CD14-positive monocyte (primary cell): ENCODE results near the gene PAXIP1. TPM values are rescaled to one million over a fixed set of nuclear protein-coding genes. Genes with fewer than 3 reads are reported as not detected.

Experiments used
- DNase-seq, 3 donors: peaks; one replicate each; pipeline ENCODE4 v3.0.0-alpha.2; 2011 to 2022
- H2AFZ ChIP-seq: 2 replicates; pipeline ENCODE4 v1.6.0; 2012; ENCODE audit warnings: mild to moderate bottlenecking, low read depth, low read length, inconsistent platforms; ENCODE audit not compliant: insufficient read depth, poor library complexity, severe bottlenecking
- H3K27ac ChIP-seq, 2 donors: 1 replicate in 1 of 2; 2 replicates in 1 of 2; pipeline ENCODE4 v1.5.1; 2012 to 2013; ENCODE audit warnings: low read length in 2 of 2, control low read depth in 1 of 2, inconsistent platforms in 1 of 2, low read depth in 1 of 2, mild to moderate bottlenecking in 1 of 2
- H3K27me3 ChIP-seq, 2 donors: one replicate each; pipeline versions ENCODE4 v1.6.0 to v1.6.1; 2011 to 2013; ENCODE audit warnings: low read length in 2 of 2; ENCODE audit not compliant: control insufficient read depth in 2 of 2, insufficient read depth in 2 of 2
- H3K36me3 ChIP-seq, 2 donors: replicated peaks in 1 of 2; 1 replicate in 1 of 2; 2 replicates in 1 of 2; pipeline versions ENCODE4 v1.5.1 to v1.6.1; 2012 to 2013; ENCODE audit warnings: low read length in 2 of 2, control low read depth in 1 of 2, inconsistent platforms in 1 of 2, mild to moderate bottlenecking in 1 of 2; ENCODE audit not compliant: insufficient read depth in 2 of 2, control insufficient read depth in 1 of 2
- H3K4me1 ChIP-seq, 2 donors: 1 replicate in 1 of 2; 2 replicates in 1 of 2; pipeline versions ENCODE4 v1.5.1 to v1.6.1; 2012 to 2013; ENCODE audit warnings: low read length in 2 of 2, control low read depth in 1 of 2, inconsistent platforms in 1 of 2, mild to moderate bottlenecking in 1 of 2, moderate library complexity in 1 of 2; ENCODE audit not compliant: insufficient read depth in 2 of 2, control insufficient read depth in 1 of 2
- H3K4me2 ChIP-seq: replicated peaks from 2 replicates; pipeline ENCODE3; 2012; ENCODE audit warnings: low read length, moderate library complexity, mild to moderate bottlenecking; ENCODE audit not compliant: poor library complexity, severe bottlenecking; ENCODE audit errors: extremely low read depth
- H3K4me3 ChIP-seq, 3 experiments: fragments of 200-600 bp in 1 of 3; sonication (generic) in 1 of 3; replicated peaks in 1 of 3; 1 replicate in 2 of 3; 2 replicates in 1 of 3; pipeline ENCODE4 v1.5.1; 2011 to 2013; ENCODE audit warnings: low read length in 3 of 3, mild to moderate bottlenecking in 3 of 3, control low read depth in 2 of 3, low read depth in 2 of 3, inconsistent platforms in 1 of 3, moderate library complexity in 1 of 3
- H3K79me2 ChIP-seq: 2 replicates; pipeline ENCODE4 v1.6.0; 2012; ENCODE audit warnings: mild to moderate bottlenecking, control low read depth, inconsistent platforms, low read length, moderate library complexity; ENCODE audit not compliant: insufficient read depth
- H3K9ac ChIP-seq: 2 replicates; pipeline ENCODE4 v1.6.0; 2017; ENCODE audit warnings: low read length, mild to moderate bottlenecking; ENCODE audit not compliant: insufficient read depth, poor library complexity, severe bottlenecking
- H3K9me3 ChIP-seq, 2 donors: replicated peaks in 1 of 2; 1 replicate in 1 of 2; 2 replicates in 1 of 2; pipeline versions ENCODE4 v1.5.1 to v1.6.1; 2012 to 2013; ENCODE audit warnings: low read length in 2 of 2, control low read depth in 1 of 2; ENCODE audit not compliant: control insufficient read depth in 1 of 2, insufficient read depth in 1 of 2
- H4K20me1 ChIP-seq: 2 replicates; pipeline ENCODE4 v1.6.0; 2012; ENCODE audit warnings: mild to moderate bottlenecking, low read length, control low read depth, moderate library complexity; ENCODE audit not compliant: insufficient read depth
- H3K27ac Mint-ChIP-seq, 7 donors: one replicate each; pipeline ENCODE4 v1.8.0; 2020; ENCODE audit warnings: mild to moderate bottlenecking in 7 of 7, mixed read lengths in 7 of 7, moderate library complexity in 6 of 7, inconsistent platforms in 2 of 7
- H3K27me3 Mint-ChIP-seq, 3 donors: one replicate each; pipeline ENCODE4 v1.8.0; 2021 to 2022; ENCODE audit warnings: low read depth in 3 of 3, mild to moderate bottlenecking in 3 of 3, mixed read lengths in 3 of 3, moderate library complexity in 3 of 3, inconsistent platforms in 1 of 3
- H3K36me3 Mint-ChIP-seq, 2 donors: one replicate each; pipeline ENCODE4 v1.8.0; 2020; ENCODE audit warnings: mixed read lengths in 2 of 2, inconsistent platforms in 1 of 2, mild to moderate bottlenecking in 1 of 2
- H3K4me1 Mint-ChIP-seq: one replicate; pipeline ENCODE4 v1.8.0; 2020; ENCODE audit warnings: mild to moderate bottlenecking, mixed read lengths
- H3K4me3 Mint-ChIP-seq, 2 donors: one replicate each; pipeline ENCODE4 v1.8.0; 2020; ENCODE audit warnings: mild to moderate bottlenecking in 2 of 2, mixed read lengths in 2 of 2, moderate library complexity in 1 of 2
- H3K9me3 Mint-ChIP-seq, 7 donors: one replicate each; pipeline ENCODE4 v1.8.0; 2020 to 2022; ENCODE audit warnings: mixed read lengths in 7 of 7, mild to moderate bottlenecking in 6 of 7, moderate library complexity in 6 of 7, inconsistent platforms in 2 of 7
- WGBS: methylation state at CpG from one replicate; pipeline ENCODE4 v1.1.5; 2013; ENCODE audit warnings: missing lambda C conversion rate; ENCODE audit not compliant: insufficient coverage; 5-methylcytosine and 5-hydroxymethylcytosine counted together
- intact Hi-C, 2 donors: fragments of 100-400 bp; cut with micrococcal nuclease; formaldehyde crosslinking; loops; one replicate each; pipeline versions ENCODE4 v1.15.0 to v1.15.1; 2023
- polyA plus RNA-seq, 3 donors: library from polyadenylated mRNA; depleted of rRNA in 1 of 3; unstranded in 2 of 3; stranded (reverse) in 1 of 3; fragments of 300-500 nt in 2 of 3; fragments of >200 nt in 1 of 3; fragmentation: Illumina TruSeq in 2 of 3; gene quantifications; 1 replicate in 2 of 3; 2 replicates in 1 of 3; pipeline ENCODE4 v1.2.3, GENCODE V29; 2012 to 2021
- TF ChIP-seq, protein P1 (sequence below): fragments of 200-600 bp; IDR thresholded peaks from one replicate; pipeline ENCODE4 v1.8.0; 2022; ENCODE audit warnings: antibody characterized with exemption, mild to moderate bottlenecking

PAXIP1 gene
- polyA plus RNA-seq, 3 donors, result 0.44 to 8.4 (median 0.58) TPM

DNA sequence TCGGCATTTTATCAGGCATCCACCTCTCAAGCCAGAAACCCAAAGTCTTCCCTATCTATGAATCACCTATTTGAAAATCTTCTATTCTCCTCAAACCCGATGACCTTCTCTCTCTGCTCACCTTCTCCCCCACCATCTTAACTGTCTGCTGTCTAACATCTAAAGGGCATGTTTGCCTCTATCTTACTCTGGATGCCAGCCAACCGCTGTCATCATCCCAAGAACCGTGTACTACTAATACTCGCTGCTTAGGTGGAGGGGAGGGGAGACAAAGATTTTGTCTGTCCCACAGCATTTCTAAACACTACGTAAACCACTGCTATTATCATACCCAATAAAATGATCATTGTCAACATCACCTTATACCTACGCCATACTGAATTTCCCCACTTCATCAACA is 29.5 kb downstream of the PAXIP1 start:
- TF ChIP-seq, protein P1, sequence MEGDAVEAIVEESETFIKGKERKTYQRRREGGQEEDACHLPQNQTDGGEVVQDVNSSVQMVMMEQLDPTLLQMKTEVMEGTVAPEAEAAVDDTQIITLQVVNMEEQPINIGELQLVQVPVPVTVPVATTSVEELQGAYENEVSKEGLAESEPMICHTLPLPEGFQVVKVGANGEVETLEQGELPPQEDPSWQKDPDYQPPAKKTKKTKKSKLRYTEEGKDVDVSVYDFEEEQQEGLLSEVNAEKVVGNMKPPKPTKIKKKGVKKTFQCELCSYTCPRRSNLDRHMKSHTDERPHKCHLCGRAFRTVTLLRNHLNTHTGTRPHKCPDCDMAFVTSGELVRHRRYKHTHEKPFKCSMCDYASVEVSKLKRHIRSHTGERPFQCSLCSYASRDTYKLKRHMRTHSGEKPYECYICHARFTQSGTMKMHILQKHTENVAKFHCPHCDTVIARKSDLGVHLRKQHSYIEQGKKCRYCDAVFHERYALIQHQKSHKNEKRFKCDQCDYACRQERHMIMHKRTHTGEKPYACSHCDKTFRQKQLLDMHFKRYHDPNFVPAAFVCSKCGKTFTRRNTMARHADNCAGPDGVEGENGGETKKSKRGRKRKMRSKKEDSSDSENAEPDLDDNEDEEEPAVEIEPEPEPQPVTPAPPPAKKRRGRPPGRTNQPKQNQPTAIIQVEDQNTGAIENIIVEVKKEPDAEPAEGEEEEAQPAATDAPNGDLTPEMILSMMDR, result no peak
- H3K27me3 ChIP-seq, result no peaks in the 10 kb centered on the region
- DNase-seq, result no peak
- Mint-ChIP-seq H3K27ac (peak overlapping the region in 3 of 7 donors; percentile 2 to 72 (median 44)), H3K27me3 (no peaks in the 10 kb centered on the region), H3K9me3 (peaks cover 0 to 2% (median 0%) of the 10 kb centered on the region in 7 donors), H3K36me3 (peaks cover 62 to 63% of the 10 kb centered on the region in 2 donors), H3K4me1 (peaks cover 15% of the 10 kb centered on the region), H3K4me3 (no peak overlapping the region)
- H3K27ac ChIP-seq, result no peak overlapping the region
- H3K79me2 ChIP-seq, result peaks cover 7% of the 10 kb centered on the region
- no peaks in the 10 kb centered on the region for H4K20me1 ChIP-seq
- peaks cover 13 to 14% of the 10 kb centered on the region in 2 donors for H3K4me1 ChIP-seq
- H2AFZ ChIP-seq, result no peak overlapping the region
- peaks cover 20 to 58% of the 10 kb centered on the region in 2 donors for H3K36me3 ChIP-seq
- H3K4me3 ChIP-seq, result no peak overlapping the region
- intact Hi-C loops, result no loop called here
- H3K4me2 ChIP-seq, result no peak overlapping the region
- no peaks in the 10 kb centered on the region for H3K9me3 ChIP-seq
- no peak overlapping the region for H3K9ac ChIP-seq
- WGBS, result 92% methylated on average over 2 of the region's 7 CpGs

DNA sequence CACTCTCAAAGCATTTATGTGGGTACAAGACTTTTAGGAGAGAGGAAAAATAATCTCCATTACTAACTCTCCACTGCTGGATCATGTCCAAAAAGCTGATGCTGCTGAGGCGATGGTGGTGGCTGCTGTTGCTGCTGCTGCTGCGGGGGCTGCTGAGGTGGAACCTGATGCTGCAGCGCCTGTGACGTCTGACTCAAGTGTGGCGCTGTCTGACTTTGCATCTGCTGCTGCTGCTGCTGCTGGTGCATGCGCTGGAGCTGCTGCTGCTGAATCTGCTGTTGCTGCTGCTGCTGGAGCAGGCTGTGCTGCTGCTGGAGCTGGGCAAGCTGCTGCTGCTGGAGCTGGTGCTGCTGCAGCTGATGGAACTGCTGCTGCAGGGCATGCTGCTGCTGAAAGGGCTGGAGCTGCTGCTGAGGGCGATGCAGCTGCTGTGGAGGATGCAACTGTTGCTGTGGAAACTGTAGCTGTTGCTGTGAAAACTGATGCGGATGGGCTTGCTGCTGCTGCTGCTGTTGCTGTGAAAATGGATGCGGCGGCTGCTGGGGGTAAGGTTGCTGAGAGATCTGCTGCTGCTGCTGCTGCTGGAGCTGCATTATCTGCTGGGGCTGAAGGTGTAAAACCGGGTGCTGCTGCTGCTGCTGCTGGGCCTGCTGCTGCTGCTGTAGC is 34.5 kb downstream of the PAXIP1 start:
- no peak for DNase-seq
- no peaks in the 10 kb centered on the region for H4K20me1 ChIP-seq
- WGBS, result 96% methylated on average over 9 of the region's 11 CpGs
- no peak overlapping the region for H3K4me2 ChIP-seq
- Mint-ChIP-seq H3K9me3 (peaks cover 0 to 2% (median 0%) of the 10 kb centered on the region in 7 donors), H3K27me3 (no peaks in the 10 kb centered on the region), H3K4me1 (no peaks in the 10 kb centered on the region), H3K36me3 (peaks cover 72 to 82% of the 10 kb centered on the region in 2 donors), H3K27ac (peak overlapping the region in 1 of 7 donors; percentile 24), H3K4me3 (no peak overlapping the region)
- no peak overlapping the region for H3K4me3 ChIP-seq
- no peak overlapping the region for H2AFZ ChIP-seq
- no peaks in the 10 kb centered on the region for H3K4me1 ChIP-seq
- H3K27me3 ChIP-seq, result no peaks in the 10 kb centered on the region
- no peaks in the 10 kb centered on the region for H3K9me3 ChIP-seq
- no peak overlapping the region for H3K27ac ChIP-seq
- TF ChIP-seq, protein P1, result no peak
- no peak overlapping the region for H3K9ac ChIP-seq
- peaks cover 2% of the 10 kb centered on the region for H3K79me2 ChIP-seq
- intact Hi-C loops, result no loop called here
- peaks cover 52 to 95% of the 10 kb centered on the region in 2 donors for H3K36me3 ChIP-seq
